NCI-H2029 (cell line): ENCODE data around the gene PRR5.
A peak's percentile ranks its signal among the peaks of the same experiment; 100 is the strongest.
"Not testable (repeated sequence)": the region's sequence is repeated elsewhere in the genome, so short reads cannot be mapped to it uniquely, and the experiment has no call there.

Source experiments
- DNase-seq: peaks from one replicate; lab custom pipeline; 2025; lab: John Stamatoyannopoulos, UW

Gene PRR5, protein sequence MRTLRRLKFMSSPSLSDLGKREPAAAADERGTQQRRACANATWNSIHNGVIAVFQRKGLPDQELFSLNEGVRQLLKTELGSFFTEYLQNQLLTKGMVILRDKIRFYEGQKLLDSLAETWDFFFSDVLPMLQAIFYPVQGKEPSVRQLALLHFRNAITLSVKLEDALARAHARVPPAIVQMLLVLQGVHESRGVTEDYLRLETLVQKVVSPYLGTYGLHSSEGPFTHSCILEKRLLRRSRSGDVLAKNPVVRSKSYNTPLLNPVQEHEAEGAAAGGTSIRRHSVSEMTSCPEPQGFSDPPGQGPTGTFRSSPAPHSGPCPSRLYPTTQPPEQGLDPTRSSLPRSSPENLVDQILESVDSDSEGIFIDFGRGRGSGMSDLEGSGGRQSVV

DNA sequence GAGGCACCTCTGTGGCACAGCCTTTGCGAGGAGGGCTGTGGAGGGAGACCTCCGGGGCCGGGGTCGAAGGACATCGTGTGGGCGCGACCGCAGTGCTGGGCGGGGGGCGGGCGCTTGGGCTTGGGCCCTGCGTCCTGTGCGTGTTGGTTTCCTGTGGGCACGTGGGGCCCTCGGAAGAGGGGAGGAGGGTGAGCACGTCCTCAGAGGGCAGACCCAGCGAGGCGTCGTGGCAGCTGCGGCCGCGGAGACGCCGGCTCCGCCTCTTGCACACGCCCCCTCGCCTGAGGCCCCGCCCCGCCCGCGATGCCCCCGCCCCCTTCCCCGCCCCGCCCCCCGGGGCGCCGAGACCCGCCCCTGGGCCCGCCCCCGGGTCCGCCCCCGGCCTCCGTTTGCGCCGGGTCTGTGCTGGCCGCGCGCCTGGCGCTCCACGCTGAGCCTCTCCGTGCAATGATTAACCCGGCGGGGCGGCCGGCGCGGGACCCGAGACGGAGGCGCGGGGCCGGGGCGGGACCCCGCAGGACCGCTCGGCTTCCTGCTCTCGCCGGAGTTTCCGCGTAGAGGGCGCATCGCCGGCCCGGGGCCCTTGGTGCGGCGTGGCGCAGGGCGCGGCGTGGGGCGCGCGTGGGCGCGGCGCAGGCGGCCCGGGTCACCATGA is at the start of gene PRR5:
Gene PRR5 (plus strand): TSS at position 381 of the 655 bp plus-strand sequence. CDS start 271 bp downstream, at position 652.
- peak; percentile 62 for DNase-seq

DNA sequence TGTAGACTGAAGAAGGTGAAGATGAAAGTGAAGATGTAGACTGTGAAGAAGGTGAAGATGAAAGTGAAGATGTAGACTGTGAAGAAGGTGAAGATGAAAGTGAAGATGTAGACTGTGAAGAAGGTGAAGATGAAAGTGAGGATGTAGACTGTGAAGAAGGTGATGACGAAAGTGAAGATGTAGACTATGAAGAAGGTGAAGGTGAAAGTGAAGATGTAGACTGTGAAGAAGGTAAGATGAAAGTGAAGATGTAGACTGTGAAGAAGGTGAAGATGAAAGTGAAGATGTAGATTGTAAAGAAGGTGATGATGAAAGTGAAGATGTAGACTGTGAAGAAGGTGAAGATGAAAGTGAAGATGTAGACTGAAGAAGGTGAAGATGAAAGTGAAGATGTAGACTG is 49.1 kb upstream of the PRR5 start:
- DNase-seq, result not testable (repeated sequence)

DNA sequence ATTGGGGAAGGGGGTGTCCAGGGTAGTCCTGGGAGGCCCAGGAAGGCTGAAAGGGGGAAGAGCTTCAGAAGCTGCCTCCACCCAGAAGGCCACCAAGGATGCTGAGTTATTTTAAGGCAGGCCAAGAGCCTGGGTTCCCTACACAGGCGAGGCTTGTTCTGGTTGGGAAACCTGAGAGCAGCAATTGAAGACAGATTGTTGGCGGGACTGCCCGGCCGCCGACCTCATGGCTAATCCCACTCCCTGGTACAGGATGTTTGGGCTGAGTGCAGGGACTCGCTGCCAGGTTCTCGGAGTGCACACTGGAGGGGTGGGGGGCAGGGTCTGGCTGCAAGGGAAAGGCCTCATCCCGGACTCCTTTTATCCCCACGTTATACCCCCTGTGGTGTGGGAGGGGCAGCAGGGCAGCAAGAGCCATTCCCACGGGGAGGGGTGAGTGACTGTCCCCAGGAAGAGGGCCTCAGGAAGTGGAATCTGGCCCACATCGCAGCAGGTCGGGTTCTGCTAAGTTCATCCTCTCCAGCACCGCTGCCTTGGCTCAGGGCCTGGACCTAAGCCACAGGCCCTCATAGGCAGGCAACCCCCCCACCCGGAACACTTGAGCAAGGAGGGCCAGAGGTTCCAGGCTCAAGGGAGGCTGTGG is 43.6 kb upstream of the PRR5 start:
- peak; percentile 64 for DNase-seq

DNA sequence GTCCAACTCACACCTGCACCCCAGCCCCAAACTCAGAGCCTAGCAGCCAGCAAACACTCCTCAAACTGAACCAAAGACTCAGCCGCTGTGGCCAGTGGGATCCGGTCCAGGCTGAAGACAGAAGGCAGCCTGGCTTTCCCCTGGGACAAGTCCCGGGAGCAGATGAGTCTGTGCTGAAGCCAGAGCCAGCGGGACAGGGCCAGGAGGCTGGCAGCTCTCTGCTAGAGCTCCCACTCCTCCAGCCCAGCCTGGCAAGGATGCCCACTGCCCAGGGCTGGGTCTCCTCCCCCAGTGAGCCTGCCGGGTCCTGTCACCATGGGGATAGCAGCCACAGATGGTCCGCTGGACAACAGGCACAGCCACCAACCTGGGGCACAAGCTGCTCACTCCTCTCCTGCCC is 42.9 kb upstream of the PRR5 start:
- no peak for DNase-seq

DNA sequence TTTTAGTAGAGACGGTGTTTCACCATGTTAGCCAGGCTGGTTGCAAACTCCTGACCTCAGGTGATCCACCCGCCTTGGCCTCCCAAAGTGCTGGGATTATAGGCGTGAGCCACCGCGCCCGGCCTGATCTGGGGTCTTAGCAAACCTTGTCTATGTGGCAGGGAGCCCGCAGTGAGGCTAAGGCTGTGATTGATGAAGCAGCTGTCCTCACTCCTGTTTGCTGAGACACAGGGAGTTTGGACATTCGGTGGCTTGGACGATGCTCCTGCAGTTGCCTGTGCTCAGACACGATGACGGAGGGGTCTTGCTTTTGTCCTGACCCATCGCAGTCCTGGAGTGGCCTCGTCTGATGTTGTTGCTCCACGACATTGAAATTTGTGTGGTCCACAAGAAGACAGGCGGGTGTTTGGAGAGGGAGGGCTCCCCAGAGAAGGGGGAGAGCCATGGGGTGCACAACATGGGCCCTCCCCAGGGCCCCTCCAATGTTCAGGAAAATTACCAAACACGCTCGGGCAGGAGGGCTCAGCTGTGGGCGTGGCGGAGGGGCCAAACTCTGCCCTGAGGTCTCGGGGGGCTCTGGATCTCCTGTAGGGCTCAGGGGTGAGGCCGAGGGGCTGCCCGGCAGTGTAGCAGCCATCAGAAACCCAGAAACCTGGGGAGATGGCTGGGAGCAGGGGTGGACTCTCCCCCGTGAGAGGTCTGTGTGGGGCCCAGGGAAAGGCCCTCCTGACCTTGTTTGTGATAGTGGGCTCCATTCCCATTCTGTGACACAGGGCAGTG is 41.8 kb upstream of the PRR5 start:
- DNase-seq, result no peak

DNA sequence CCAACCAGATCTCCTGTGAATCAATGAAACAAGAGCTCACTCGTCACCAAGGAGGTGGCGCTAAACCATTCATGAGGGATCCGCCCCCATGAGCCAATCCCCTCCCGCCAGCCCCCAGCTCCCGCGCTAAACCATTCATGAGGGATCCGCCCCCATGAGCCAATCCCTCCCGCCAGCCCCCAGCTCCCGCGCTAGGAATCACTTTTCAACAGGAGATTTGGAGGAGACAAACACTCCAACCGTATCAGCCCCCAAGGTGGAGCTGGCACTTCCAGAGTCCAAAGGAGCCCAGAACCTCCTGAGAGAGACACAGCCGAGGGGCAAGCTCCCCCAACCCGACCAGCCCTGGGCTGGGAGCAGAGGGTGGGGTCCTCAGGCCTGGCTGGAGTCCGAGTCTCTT is 40.9 kb upstream of the PRR5 start:
- no peak for DNase-seq

DNA sequence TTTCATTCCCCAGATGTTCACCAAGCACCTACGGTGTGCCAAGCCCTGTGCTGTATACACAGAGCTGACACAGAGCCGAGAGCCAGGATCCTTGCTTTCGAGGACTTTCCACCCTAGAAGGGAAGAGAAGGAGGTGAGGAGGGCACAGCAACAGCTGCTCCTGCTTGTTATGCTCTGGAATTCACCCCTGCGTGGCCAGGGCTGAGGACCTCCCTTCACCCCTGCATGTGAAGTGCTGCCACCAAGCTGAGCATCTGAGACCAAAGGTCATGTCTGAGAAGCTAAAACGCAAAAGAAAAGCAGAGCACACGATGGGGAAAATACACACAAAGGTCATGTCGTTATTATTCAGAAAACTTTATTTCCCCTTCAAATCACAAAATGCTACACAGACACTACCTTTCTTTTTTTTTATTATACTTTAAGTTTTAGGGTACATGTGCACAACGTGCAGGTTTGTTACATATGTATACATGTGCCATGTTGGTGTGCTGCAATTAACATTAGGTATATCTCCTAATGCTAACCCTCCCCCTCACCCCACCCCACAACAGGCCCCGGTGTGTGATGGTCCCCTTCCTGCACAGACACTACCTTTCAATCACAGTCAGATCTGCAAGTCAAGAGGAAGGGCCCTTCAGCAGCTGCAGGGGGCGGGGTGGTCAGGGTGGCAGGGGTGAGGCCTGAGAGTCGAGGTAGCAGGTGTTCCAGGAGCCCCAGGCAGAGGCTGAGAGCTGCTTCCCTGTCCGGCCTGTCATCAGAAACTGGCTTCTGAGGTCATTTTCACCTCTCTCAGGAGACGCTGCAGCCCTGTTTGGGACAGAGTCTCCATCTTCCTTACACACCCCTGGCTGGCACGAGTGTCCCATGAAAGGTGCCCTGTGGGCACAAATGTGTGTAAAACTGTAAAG is 40.1 kb upstream of the PRR5 start:
- no peak for DNase-seq

DNA sequence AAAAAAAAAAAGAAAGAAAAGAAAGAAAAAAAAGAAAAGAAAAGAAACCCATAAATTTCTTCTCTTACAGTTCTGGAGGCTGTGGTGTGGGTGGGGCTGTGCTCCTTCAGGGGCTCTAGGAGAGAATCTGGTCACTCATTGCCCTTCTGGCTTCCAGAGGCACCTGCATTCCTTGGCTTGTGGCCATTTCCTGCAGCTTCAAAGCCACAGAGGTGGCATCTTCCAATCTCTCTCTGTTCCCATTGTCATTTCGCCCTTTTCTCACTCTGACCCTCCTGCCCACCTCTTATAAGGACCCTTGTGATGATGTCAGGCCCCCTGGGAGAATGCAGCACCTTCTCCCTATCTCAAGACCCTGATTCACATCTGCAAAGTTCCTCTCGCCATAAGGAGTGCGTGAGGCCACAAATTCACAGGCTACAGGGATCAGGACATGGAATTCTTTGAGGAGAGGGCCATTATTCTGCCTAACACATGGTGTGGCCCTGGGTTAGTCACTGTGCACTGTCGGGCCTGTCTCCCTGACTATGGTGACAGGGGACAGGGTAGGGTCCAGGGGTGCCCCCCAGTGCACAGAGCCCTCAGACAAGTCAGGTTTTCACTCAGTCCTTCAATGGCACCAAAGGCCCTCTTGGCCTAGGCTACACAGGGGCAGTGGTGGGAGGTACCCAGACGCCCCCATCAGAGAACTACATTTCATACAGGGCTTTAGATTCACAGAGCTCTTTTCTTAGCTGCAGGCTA is 38.6 kb upstream of the PRR5 start:
- DNase-seq, result no peak

DNA sequence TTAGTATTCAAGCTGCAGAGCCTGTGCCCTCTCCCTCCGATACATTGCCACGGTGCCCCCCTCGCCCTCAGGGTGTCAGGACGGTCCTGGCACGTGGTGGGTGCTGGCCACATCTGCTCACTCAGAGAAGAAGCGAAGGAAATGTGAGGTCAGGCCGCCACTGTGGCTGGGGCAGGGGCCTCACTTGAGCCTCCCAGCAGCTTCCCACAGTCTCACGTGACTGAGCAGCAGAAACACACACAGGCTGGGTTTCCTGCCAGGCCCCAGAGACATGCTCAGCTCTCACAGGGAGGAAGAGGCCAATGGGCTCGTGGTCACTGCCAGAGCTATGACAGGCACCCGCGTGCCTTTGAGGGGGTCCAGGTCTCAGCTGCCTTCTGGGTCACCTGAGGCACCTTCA is 37.9 kb upstream of the PRR5 start:
- no peak for DNase-seq

DNA sequence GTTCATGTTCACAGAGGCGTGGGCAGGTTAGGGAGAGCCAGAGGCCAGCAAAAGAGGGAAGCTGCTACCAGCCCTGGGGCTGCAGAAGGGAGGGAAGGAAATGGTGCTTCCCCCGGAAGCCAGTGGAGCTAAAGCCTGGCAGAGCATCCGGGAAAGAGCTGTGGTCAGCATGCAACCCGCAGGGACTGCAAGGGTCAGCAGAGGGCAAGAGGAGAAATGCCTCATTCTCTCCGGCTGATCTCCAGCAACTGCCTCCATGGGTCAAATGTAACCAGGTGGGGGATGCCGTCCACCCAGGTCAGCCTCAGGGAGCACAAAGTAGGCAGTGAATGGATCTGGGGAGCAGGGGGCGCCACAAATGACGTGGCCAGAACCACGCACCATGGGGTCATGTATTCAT is 36.9 kb upstream of the PRR5 start:
- no peak for DNase-seq

DNA sequence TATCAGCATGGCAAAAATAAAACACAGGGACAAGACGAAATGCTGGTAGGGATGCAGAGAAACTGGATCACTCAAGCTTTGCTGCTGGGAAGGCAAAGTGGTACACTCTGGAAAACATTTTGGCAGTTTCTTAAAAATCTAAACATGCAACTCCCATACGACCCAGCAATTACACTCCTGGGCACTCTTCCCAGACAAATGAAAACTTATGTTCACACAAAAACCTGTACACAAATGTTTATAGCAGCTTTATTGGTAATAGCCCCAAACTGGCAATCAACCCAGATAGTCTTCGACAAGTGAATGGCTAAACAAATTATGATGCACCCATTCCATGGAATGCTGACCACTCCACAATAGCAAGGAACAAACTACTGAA is 35.8 kb upstream of the PRR5 start:
- DNase-seq, result no peak

DNA sequence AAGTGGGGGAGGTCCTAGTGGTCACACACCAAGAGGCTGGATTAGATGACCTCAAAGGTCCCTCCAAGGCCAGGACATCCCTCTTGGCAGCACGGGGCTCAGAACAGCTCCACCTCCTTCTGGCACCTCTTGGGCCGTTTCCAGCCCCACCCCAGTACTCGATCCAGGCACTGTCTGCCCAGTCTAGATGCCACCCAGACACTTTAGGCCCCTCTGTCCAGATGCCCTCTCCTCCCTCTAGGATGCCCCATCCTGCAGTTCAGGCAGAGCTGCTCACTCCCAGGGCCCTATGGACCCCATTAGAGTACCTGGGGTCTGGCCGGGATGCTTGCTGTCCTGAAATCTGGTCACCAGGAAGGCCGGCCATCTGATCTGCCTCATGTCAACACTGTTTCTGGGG is 34.7 kb upstream of the PRR5 start:
- DNase-seq, result no peak

DNA sequence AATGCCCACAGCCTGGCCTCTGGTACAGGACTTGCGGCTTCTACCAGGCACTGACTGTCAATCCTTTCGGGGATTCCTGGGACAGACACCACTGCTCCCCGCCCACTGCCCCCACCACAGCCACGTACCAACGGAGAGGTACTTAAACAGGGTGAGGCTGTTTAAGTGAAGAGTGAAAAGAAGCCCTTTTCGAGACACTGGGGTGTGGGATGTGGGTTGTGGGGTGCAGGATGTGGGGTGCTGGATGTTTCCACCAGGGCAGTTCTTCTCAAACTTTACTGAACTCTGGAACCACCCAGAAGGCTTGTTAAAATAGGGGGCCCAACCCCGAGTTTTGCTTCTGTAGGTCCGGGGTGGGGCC is 34.2 kb upstream of the PRR5 start:
- DNase-seq, result no peak

DNA sequence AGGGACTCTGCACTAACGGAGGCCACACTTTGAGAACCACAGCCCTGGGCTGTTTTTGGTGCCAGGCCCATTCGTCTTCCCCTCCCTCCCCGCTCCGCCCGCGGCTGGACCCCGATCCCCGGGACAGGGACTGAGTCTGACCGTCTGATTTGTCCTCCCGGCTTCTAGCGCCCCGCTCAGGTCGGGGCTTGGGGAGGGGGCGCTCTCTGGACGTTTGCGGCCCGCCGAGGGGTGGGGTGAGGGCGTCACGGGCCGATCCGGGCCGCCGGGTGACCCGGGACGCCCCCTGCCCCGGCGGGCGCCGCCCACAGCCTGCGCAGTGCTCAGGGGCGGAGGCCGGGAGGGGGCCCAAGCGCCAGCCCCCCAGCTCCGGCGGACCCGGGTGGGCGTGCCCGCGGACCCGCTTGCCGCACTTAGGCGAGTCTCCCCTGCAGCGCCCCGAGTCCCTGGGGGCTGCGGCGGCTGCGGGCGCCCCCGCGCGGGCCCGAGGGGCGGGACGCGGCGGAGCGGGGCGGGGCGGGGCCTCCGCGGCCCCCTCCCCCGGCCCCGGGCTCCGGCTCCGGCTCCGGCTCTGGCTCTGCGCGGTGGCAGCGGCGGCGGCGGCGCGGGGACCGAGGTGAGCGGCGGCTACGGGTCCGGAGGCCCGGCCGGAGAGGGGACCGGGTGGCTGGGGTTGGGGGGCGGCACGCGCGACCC is 33.7 kb upstream of the PRR5 start:
- no peak for DNase-seq

DNA sequence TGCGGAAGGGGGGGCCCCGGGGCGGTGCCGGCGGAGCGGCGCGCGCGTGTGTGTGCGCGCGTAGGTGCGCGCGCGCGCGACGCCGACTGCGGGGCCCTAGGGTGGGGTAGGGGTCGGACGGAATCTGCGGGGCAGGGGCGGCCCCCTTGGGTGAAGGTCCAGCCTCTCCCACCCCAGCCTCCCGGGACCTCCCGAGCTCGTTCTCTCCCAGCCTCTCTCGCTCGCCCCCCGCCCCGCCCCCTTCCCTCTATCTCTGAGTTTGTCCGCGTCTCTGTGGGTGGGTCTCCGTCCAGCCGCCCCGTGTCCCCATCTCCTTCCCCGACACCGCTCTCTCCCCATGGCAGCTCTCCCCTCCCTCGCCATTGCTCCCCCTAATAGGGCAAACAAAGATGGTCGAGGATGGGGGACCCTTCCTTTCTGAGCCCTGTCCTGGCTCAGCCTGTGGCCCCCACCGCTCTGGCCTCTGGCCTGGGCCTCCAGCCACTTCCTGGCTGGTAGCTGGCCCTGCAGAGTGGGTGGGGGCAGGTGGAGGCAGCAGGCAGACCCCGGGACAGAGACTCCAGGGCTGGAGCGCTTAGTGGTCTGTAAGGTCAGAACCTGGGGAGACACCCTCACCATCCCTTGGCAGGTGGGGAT is 33.0 kb upstream of the PRR5 start:
- no peak for DNase-seq

DNA sequence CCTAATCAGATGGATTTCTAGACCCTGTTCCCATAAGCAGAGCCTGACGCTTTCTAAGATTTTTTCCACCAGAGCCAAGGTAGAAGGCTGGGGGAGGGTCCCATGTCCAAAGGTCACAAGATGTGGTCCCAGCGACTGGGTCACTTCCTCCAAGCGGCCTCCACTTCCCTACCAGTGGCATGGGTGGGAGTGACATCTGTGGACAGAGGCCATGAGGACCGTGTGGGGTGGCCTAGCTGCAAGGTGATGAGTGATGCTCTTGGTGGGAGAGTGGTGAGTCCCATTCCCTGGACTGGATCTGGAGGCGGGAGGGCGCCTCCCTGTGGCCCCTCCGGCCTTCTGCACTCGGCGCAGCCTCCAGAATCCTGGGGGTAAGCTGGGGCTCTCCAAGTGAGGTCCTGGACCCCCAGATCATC is 32.4 kb upstream of the PRR5 start:
- DNase-seq, result no peak

DNA sequence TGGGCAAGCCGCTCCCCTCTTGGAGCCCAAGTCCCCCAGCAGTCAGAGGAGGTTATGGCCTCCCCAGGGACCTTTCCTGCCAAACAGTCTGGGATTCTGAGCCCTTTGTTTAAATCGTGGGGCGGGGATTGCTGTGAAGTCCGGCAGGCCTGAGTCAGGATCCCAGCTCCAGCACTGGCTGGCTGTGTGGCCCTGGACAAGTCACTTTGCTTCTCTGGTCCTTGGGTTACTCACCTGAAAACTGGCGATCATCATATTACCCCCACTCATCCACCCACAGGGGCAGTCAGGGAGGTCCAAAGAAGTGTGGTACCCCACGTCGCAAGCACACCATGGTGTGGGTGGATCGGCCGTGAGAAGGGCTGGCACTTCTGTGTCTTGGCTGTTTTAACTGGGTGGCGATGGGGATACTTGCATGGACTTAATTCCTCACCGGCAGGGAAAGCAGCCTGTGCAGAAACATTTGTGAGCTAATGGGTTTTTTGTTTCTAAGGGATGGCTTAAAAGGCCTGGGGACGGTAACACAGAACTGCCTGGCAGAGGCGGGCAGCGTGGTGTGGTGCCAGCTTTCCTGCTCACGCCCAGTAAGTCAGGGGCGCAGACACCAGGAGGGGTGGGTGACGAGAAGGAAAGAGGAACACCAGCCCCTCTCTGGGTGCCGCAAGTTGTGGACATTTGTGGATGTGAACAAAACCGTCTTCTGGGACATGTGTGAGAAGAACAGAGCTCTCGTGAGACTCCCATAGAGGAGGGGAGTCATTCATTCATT is 31.6 kb upstream of the PRR5 start:
- DNase-seq, result no peak

DNA sequence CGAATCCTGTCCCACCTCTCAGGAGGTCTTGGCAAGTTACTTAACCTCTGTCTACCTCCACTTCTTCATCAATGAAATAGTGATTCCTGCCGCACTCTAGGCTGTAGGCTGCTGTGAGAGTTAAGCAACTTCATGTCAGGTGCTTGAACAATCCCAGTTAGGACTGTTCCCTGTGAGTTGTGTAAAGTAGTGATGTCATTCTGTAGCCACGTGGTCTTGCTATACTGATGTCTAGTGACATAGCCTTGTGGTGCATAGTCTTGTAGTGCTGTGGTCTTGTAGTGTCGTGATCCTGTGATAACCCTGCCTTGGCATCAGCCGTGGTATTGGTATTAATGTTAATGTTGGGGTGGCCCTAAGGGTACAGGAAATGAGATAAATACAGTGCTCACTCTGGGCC is 30.3 kb upstream of the PRR5 start:
- no peak for DNase-seq

DNA sequence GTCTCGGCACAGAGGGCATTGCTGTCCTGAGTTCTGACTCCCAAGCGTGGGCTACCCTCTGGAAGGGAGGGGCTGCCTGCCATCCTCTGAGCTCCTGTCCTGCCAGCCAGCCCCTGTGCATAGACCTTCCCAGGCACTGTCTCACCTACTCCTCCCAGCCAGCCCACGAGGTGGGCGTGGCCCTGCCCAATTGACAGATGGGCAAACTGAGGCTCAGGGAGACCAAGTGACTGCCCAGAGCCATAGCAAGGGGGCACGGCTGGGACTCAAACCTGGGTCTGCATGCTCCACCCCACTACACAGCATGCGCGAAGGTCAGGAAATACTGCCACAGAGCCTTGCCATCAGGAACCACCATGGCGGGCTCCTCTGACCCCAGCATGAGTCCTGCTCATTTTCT is 29.4 kb upstream of the PRR5 start:
- no peak for DNase-seq
